NCI-H2081 (cell line): ENCODE data around the gene SLC43A2.

ENCODE experiments used
- DNase-seq, 2 experiments: peaks; one replicate each; lab custom pipeline; 2025; lab: John Stamatoyannopoulos, UW

SLC43A2 gene

DNA sequence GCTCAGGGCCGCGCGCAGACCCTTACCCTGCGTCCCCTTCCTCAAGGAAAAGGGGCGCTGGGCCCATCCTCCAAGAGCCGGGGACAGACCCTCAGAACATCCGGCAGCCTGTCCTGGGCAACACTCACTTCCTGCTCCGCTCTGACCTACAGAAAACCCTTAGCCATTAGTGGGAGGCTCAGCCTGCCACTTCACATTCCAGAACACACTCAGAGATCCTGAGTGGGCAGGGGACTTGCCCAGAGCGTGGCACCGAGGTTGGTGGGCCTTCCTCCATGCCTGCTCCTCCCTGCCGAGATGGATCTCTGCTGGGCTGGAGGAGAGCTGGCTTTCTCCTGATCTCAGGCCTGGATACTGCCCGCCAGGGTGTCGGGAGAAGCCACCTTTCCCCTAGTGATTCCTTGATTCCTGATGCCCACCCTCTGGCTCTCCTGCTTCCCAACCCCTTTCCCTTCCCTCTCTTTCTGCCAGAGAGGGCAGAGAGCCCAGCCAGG, 15.4 kb upstream of the SLC43A2 start:
- no peak for DNase-seq

GRCh38 chr17:1643293-1643998, 14.8 kb upstream of the SLC43A2 start:
- DNase-seq, result peak; percentile 62 to 67

- no peak for DNase-seq
Measured at GRCh38 chr17:1641065-1641403, 12.4 kb upstream of the SLC43A2 start.

GRCh38 chr17:1640329-1641064, 11.9 kb upstream of the SLC43A2 start:
- no peak for DNase-seq

GRCh38 chr17:1639549-1640180, 11.0 kb upstream of the SLC43A2 start:
- DNase-seq, result no peak

GRCh38 chr17:1638624-1639300, 10.1 kb upstream of the SLC43A2 start:
- no peak for DNase-seq

- no peak for DNase-seq
Measured at GRCh38 chr17:1638171-1638590, 9.5 kb upstream of the SLC43A2 start.

GRCh38 chr17:1636732-1637285, 8.2 kb upstream of the SLC43A2 start:
- no peak for DNase-seq

DNA sequence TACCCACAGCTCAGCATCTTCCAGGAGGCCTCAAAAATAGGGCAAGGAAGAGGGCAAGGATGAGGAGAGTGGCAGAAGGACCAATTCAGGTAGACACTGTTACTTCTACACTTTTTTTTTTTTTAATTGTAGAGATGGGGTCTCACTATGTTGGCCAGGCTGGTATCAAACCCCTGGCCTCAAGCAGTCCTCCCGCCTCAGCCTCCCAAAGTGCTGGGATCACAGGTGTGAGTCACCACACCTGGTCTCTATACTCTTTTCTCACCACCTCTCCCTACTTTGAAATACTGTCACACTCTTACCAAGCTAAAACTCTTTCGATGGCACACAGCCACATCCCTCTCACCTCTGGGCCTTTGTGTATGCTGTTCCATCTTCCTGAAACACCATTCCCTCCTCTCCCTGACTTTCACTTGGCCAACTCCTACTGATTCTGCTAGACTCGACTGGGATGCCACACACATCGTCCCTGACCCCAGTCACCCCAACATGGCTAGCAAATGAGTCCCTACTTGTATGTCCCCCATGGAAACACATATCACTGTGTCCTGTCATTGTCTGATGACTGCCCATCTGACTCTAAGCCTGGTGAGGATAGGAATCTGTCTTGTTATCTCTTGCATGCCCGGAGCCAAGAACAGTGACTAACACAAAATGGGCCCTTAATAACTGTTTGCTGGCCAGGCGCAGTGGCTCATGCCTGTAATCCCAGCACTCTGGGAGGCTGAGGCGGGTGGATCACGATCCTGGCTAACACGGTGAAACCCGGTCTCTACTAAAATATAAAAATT, 7.2 kb upstream of the SLC43A2 start:
- no peak for DNase-seq

GRCh38 chr17:1634841-1635650, 6.4 kb upstream of the SLC43A2 start:
- DNase-seq, result no peak

DNA sequence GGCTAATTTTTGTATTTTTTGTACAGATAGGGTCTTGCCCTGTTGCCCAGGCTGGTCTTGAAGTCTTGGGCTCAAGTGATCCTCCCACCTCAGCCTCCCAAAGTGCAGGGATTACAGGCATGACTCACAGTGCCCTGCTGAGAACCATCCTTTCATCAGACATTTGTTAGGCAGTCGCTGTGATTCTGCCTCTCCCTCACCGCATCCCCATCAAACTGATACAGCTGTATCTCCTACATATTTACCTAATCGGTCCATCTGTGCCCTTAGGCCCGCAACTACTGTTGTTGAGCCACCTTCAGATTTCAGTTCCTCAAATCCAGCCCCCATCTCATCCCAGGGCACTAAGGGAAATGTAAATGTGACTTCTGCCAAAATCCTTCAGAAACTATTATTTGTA, 2.0 kb upstream of the SLC43A2 start:
- DNase-seq, result no peak

DNA sequence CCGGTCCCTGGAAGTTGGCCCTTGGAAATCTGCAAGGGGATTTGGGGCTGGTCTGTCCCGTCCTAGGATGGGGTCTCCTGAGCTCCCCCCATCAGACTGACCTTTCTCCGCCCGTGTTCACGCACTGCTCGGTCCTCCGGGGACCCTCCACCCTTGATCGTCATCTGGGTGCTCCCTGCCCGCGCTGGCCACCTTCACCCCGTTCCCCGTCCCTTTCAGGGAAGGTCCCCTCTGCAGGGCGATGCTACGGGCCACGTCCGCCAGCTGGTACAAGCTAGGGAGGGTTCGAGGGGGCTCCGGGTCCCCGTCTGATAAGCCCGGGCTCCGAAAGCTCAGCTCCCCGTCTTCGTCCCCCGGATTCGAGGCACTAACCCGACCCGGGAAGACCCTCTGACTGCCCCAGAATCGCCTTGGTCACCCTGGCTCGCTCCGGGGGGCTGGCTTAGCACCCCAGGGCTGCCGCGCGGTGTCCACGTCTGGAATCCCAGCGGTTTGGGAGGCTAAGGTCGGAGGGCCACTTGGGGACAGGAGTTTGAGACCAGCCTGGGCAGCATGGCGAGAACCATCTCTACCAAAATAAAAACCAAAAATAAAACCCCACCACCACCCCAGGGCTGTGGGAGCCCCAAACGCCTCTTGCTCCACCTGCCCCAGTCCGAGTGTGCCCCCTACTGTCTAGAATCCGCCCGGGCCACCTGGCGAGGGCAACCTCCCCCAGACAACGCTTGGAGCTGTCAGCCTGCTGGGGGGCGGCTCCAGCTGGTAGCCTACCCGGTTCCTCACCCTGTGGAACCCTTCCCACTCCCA, 1.1 kb upstream of the SLC43A2 start:
- no peak for DNase-seq

DNA sequence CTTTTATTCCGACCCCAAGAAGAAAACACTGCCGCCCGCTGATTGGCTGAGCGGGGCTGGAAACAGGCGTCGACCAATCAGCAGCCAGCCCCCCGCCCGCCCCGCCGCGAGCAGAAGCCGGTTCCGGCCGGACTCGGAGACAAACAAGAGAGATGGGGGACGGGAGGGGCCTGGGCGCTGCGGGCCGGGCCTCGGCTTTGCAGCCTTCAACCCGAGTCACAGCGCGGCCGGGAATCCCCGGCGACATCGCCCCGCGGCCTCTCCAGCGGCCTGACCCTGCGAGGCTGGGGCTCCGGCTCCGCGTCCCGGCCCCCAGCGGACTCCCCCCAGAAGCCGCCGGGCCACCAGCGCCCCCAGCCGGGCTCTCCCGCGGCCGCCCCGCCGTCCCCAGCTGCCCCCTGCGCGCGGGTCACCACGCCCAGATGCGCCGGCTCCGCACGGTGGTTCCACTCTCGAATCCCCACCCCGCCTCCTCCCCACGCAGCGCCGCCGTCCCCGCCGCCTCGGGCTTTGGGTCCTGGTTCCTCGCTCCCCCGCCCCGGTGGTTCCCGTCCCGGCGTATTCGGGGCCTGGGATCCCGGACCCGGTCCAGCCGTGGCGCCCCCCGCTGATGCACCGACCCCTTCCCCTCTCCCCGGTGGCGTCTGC, 346 bp upstream of the SLC43A2 start:
- peak; percentile 89 to 91 for DNase-seq

DNA sequence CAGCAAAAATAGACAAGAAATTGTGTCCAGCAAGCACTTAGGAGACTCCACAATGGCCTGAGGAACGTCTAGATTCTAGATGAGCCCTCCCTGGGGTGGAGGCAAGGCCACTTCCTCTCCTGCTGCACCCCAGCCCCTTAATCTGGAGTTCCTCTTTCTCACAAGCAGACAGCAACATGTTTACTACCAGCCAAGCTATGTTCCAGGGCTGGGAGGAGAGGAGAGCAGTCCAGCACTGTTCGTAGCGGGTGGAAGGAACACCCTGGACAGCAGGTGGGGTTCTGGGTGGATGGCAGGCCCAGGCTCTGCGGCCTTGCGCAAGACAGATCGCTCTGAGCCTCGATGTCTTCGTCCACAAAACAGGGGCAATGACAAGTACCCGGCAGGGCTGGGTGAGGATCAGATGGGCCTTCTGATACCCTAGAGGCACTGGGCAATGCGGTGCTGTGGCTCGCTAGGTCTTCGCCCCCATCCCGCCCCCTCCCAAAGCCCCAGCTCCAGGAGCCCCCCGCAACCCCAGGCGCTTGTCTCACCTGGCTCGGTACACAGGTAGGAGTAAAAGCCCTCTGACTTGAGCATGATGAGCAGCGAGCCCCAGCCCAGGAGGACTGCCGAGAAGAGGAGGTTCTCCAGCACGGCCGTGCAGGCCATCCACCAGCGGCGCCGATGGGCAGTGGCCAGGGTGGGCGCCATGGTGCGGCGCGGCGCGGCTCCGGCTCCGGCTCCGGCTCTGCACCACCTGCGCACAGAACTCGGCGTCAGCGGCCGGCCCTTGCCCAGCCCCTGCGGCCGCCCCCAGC, 1.3 kb downstream of the SLC43A2 start:
- DNase-seq, result no peak

DNA sequence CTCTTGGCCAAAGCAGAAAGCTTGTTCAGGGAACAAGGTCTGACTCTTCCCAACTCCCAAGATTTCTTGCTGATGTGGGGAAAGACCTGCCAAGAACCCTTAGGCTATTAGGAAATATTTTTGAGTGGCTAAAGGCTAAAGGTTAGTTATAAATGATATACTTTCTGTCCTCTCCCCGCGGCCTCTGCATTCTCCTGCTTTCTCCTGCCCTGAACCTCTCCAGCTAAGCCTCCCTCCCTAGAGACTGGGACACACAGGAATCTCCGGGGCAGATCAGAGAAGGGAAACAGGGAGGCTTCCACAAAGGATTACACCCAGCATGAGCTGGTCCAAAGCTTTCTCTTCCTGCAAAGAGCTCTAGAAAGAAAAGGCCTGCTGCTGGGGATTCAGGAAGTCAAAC, 2.3 kb downstream of the SLC43A2 start:
- no peak for DNase-seq

GRCh38 chr17:1625581-1625980, 3.1 kb downstream of the SLC43A2 start:
- DNase-seq, result no peak

GRCh38 chr17:1625053-1625452, 3.6 kb downstream of the SLC43A2 start:
- no peak for DNase-seq

- no peak for DNase-seq
Measured at GRCh38 chr17:1624650-1625049, 4.0 kb downstream of the SLC43A2 start.
